K562 (cell line): ENCODE results near the gene RPL7A. TPM values are rescaled to one million over a fixed set of nuclear protein-coding genes. Genes with fewer than 3 reads are reported as not detected.

Experiments
- ARHGAP35 ChIP-seq: fragments of 450-650 bp; IDR thresholded peaks from 2 replicates; pipeline ENCODE4 v1.6.1; 2018; ENCODE audit not compliant: partially characterized antibody
- ATF7 ChIP-seq: fragments of 450-650 bp; IDR thresholded peaks from 2 replicates; pipeline ENCODE4 v1.7.1; 2014; ENCODE audit warnings: mild to moderate bottlenecking, moderate library complexity
- CCNT2 ChIP-seq: IDR thresholded peaks from 2 replicates; pipeline ENCODE4 v1.6.1; 2011; ENCODE audit warnings: borderline replicate concordance, low read depth, mild to moderate bottlenecking, moderate library complexity, mixed read lengths, low read length; ENCODE audit not compliant: insufficient read length; ENCODE audit errors: extremely low read depth
- GTF2B ChIP-seq: IDR thresholded peaks from 2 replicates; pipeline ENCODE4 v1.6.1; 2011; ENCODE audit not compliant: insufficient read length; ENCODE audit errors: extremely low read depth
- HMGXB4 ChIP-seq: sonication (generic); formaldehyde crosslinking; IDR thresholded peaks from 2 replicates; pipeline ENCODE4 v1.8.1; 2023; ENCODE audit warnings: mild to moderate bottlenecking, missing genetic modification reagents
- KLF16 ChIP-seq: IDR thresholded peaks from 2 replicates; pipeline ENCODE4 v1.6.1; 2016; ENCODE audit warnings: antibody characterized with exemption
- LARP7 ChIP-seq: fragments of 450-650 bp; IDR thresholded peaks from 2 replicates; pipeline ENCODE4 v1.6.1; 2016
- MCM7 ChIP-seq, 2 experiments: fragments of 450-650 bp; IDR thresholded peaks; 2 replicates each; pipeline ENCODE4 v1.6.1; 2016 to 2018
- NFRKB ChIP-seq: fragments of 450-650 bp; IDR thresholded peaks from 2 replicates; pipeline ENCODE4 v1.6.1; 2016; ENCODE audit warnings: low read depth
- PBX2 ChIP-seq, 2 experiments: IDR thresholded peaks in 1 of 2; conservative IDR thresholded peaks in 1 of 2; 2 replicates each; pipeline ENCODE4 v1.6.1; 2016; ENCODE audit warnings: low read depth in 2 of 2, mild to moderate bottlenecking in 1 of 2, missing compliant biosample characterization in 1 of 2, missing genetic modification characterization in 1 of 2, moderate library complexity in 1 of 2
- RBM25 ChIP-seq: fragments of 200-400 bp; formaldehyde crosslinking; IDR thresholded peaks from 2 replicates; pipeline ENCODE4 v1.6.1; 2018; ENCODE audit warnings: low read length, low read depth, moderate library complexity; ENCODE audit not compliant: severe bottlenecking
- RFX1 ChIP-seq: fragments of 450-650 bp; IDR thresholded peaks from 2 replicates; pipeline ENCODE4 v1.6.1; 2016; ENCODE audit warnings: mild to moderate bottlenecking, moderate library complexity
- SIRT6 ChIP-seq: IDR thresholded peaks from one replicate; pipeline ENCODE4 v1.6.1; 2012; ENCODE audit warnings: low read depth, mild to moderate bottlenecking, control low read depth, inconsistent platforms, low read length, moderate library complexity
- TCF3 ChIP-seq: sonication (generic); formaldehyde crosslinking; IDR thresholded peaks from 2 replicates; pipeline ENCODE4 v1.4.0; 2020; ENCODE audit warnings: mild to moderate bottlenecking, missing genetic modification reagents
- TCF7 ChIP-seq: sonication (generic); IDR thresholded peaks from 2 replicates; pipeline ENCODE4 v1.6.1; 2016; ENCODE audit warnings: antibody characterized with exemption, borderline replicate concordance
- YBX1 ChIP-seq: fragments of 450-650 bp; IDR thresholded peaks from 2 replicates; pipeline ENCODE4 v1.7.1; 2016; ENCODE audit warnings: mild to moderate bottlenecking
- ZKSCAN8 ChIP-seq: fragments of 200-800 bp; sonication (Bioruptor generic); IDR thresholded peaks from 2 replicates; pipeline ENCODE4 v1.6.1; 2016; ENCODE audit warnings: missing genetic modification characterization, missing compliant biosample characterization
- ZNF282 ChIP-seq: sonication (generic); formaldehyde crosslinking; IDR thresholded peaks from 2 replicates; pipeline ENCODE4 v1.8.1; 2023; ENCODE audit warnings: missing genetic modification reagents
- ZNF518B ChIP-seq: fragments of 250-450 bp; sonication (Bioruptor Pico); IDR thresholded peaks from 2 replicates; pipeline ENCODE4 v1.5.0; 2021; ENCODE audit warnings: mild to moderate bottlenecking, moderate library complexity
- ZNF57 ChIP-seq: fragments of 450-650 bp; formaldehyde crosslinking; IDR thresholded peaks from 2 replicates; pipeline ENCODE4 v1.4.0; 2020; ENCODE audit warnings: mild to moderate bottlenecking, moderate library complexity
- polyA plus RNA-seq, 8 experiments: library from polyadenylated mRNA; depleted of rRNA in 4 of 8; stranded (reverse) in 5 of 8; unstranded in 3 of 8; fragments of >200 nt; fragmentation: Nextera tagmentation in 2 of 8; fragmentation: Illumina TruSeq in 1 of 8; extraction: Ambion mirVana in 2 of 8; extraction: Trizol in 1 of 8; gene quantifications; 2 replicates each; pipeline versions ENCODE4 v1.2.1 to v1.2.3, GENCODE V29; 2011 to 2014; ENCODE audit warnings: inconsistent platforms in 1 of 8, missing spikeins in 1 of 8
- total RNA-seq, 7 experiments: library from RNA; depleted of rRNA in 6 of 7; stranded (reverse); fragments of >200 nt in 6 of 7; fragmentation: Illumina TruSeq in 2 of 7; extraction: Trizol in 2 of 7; gene quantifications; 2 replicates each; pipeline versions ENCODE4 v1.2.1 to v1.2.3, GENCODE V29; 2011 to 2021; ENCODE audit warnings: low replicate concordance in 1 of 7

RPL7A gene
- total and polyA plus RNA-seq, 9 of the 15 experiments (the other 6 are each of a cell fraction or from before 2014, with no cell fraction given): 1,935 to 3,760 (median 2,652) TPM

DNA sequence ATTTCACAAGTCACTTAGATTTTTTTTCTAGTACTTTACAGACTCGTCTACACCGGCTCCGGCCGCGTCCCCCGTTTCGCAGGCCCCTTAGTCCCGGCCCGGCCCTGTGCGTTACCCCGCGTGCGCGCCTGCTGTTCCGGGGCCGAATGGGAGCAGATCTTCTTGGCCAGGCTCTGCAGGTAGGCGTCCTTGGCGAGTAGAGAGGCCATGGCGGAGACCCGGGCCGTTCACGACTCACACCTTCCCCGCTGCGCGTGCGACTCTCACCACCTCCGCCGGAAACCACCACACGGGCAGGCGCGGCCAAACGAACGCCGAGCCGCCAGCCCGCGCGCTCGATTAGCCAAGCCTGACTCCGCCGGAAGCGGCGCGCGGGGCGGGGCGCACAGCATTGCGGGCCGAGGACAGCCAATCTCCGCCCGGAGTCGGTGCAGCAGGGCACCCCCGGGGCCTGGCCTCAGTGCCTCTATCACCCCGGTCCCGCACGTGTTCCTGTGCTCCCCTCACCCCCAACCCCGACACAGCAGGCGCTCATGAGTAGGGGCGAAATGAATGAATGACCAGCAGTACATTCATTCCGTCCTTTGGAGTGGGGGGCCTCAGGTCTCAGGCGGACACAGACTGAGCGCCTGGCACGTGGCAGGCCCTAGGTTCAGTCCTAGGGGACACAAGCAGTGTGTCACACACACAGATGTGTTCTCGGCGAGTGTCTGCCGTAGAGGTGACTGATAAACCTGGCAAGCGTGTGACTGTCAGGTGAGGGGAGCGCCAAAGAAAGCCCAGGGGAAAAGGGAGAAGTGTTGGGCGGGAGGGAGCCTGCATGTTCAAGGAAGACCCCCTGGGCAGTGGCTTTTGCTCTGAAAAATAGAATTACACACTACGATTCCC, 11.8 kb upstream of the RPL7A start, which contains the start of gene SURF6 (continued):
- TF ChIP-seq GTF2B (no peak), ZNF282 (CRISPR knock-in tag) (no peak), ARHGAP35 (no peak), RFX1 (no peak), LARP7 (no peak), RBM25 (peak; percentile 77), ZNF57 (CRISPR knock-in tag) (no peak), ZNF518B (CRISPR knock-in tag) (no peak), KLF16 (no peak), TCF7 (no peak; the same call in 1 of the 2 replicates), MCM7 (IDR thresholded peaks at IDR 0.05) (no peak), PBX2 (CRISPR knock-in tag; IDR thresholded peaks at IDR 0.05; ENCODE audit: low read depth) (no peak), PBX2 (tag; conservative IDR thresholded peaks at IDR 0.05; ENCODE audit: low read depth) (no peak), HMGXB4 (no peak), YBX1 (no peak), NFRKB (peak; percentile 67; the same call in 1 of the 2 replicates), CCNT2 (peak; percentile 97), ZKSCAN8 (CRISPR knock-in tag) (no peak), SIRT6 (no peak), ATF7 (peak; percentile 65), TCF3 (peak; percentile 49)
